Left renal cortex interstitium (tissue), 4 donors: ENCODE measurements around the gene MRPL43. TPM values are rescaled to one million over a fixed set of nuclear protein-coding genes. Genes with fewer than 3 reads are reported as not detected.
A peak's percentile ranks its signal among the peaks of the same experiment; 100 is the strongest.

Experiments used
- DNase-seq, 4 donors: peaks; one replicate each; pipeline ENCODE4 v3.0.0-alpha.2; 2013; ENCODE audit warnings: low read depth in 4 of 4, low spot score in 2 of 4, missing footprints in 1 of 4
- polyA plus RNA-seq, 4 donors: library from polyadenylated mRNA; unstranded; fragments of 120-200 nt; gene quantifications; one replicate each; pipeline ENCODE4 v1.2.1, GENCODE V29; 2013; ENCODE audit not compliant: insufficient read length in 4 of 4

Gene MRPL43
- polyA plus RNA-seq, 4 donors, result 98.5 to 124 (median 107) TPM

- no peak for DNase-seq
These were observed 33.3 kb upstream of the MRPL43 start for GRCh38 chr10:101020427-101021075.

- no peak for DNase-seq
These were observed 32.1 kb upstream of the MRPL43 start for GRCh38 chr10:101019440-101019703.

GRCh38 chr10:101018600-101019439 is 31.5 kb upstream of the MRPL43 start:
- DNase-seq, result peak in 1 of 4 donors; percentile 57

GRCh38 chr10:101018118-101018599 is 30.9 kb upstream of the MRPL43 start:
- no peak for DNase-seq

- no peak for DNase-seq
These were observed 29.5 kb upstream of the MRPL43 start for GRCh38 chr10:101016814-101017213.

- no peak for DNase-seq
These were observed 28.3 kb upstream of the MRPL43 start for GRCh38 chr10:101015582-101015973.

- no peak for DNase-seq
These were observed 27.8 kb upstream of the MRPL43 start for GRCh38 chr10:101014966-101015581.

GRCh38 chr10:101014230-101014884 is 27.1 kb upstream of the MRPL43 start:
- peak in 1 of 4 donors; percentile 58 for DNase-seq

GRCh38 chr10:101013365-101013825 is 26.1 kb upstream of the MRPL43 start:
- DNase-seq, result no peak

GRCh38 chr10:101012525-101013364 is 25.4 kb upstream of the MRPL43 start:
- DNase-seq, result peak in 2 of 4 donors; percentile 71 to 88

GRCh38 chr10:101011517-101012423 is 24.5 kb upstream of the MRPL43 start:
- DNase-seq, result no peak

- no peak for DNase-seq
These were observed 23.0 kb upstream of the MRPL43 start for GRCh38 chr10:101010329-101010728.

GRCh38 chr10:101008823-101009423 is 21.6 kb upstream of the MRPL43 start:
- DNase-seq, result no peak

- no peak for DNase-seq
These were observed 20.9 kb upstream of the MRPL43 start for GRCh38 chr10:101007915-101008822.

- no peak for DNase-seq
These were observed 19.9 kb upstream of the MRPL43 start for GRCh38 chr10:101007099-101007711.

GRCh38 chr10:101006593-101007098 is 19.3 kb upstream of the MRPL43 start:
- no peak for DNase-seq
